ENCODE results near the gene MTCH2.

DNA sequence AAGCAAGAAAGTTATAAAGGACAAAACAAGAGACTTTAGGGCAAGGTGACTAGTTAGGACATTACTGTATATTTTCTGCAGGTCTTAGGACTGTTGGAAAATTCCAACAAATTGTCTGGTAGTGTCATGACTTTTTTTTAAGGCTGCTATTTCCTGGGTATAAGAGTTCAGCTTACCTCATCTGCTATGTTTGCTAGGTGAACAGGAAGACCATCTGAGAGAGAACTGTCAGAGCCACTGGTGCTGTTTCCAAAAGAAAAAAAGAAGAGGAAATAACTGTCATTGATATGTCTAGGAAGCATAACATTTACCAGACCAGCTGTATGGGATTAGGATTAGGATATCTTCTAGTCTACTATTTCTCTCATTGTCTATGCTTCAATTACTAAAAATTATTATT is 26.3 kb upstream of the MTCH2 start:
- no peak for TF ChIP-seq POLR2A (IDR thresholded peaks at IDR 0.05; ENCODE audit: low read depth, low read length)
- no peak for TF ChIP-seq POLR2AphosphoS5 (IDR thresholded peaks at IDR 0.05; ENCODE audit: low read depth, low read length)

Measured in GM12892 (cell line).